ENCODE measurements around the gene TMPRSS3. TPM values are rescaled to one million over a fixed set of nuclear protein-coding genes. Genes with fewer than 3 reads are reported as not detected.

Gene TMPRSS3
- total RNA-seq, 4 donors from 2014 or later = not detected

GRCh38 chr21:42357307-42357706 lies 38.5 kb downstream of the TMPRSS3 start:
- 80 to 85% methylated on average over 3 of the region's 3 CpGs for WGBS, 2 donors
- H3K9me3 ChIP-seq = peaks cover 0 to 50% (median 0%) of the 10 kb centered on the region in 4 donors
- H3K4me1 ChIP-seq = no peaks in the 10 kb centered on the region
- no peaks in the 10 kb centered on the region for H3K27me3 ChIP-seq
- no peak for DNase-seq (ENCODE audit: low spot score in 2 of 2)
- H3K36me3 ChIP-seq = no peaks in the 10 kb centered on the region
- no peak overlapping the region for H3K27ac ChIP-seq
- H3K4me3 ChIP-seq = no peak overlapping the region
- TF ChIP-seq POLR2A (IDR thresholded peaks at IDR 0.05) = no peak
- TF ChIP-seq EP300 (IDR thresholded peaks at IDR 0.05) = no peak
- no peak for TF ChIP-seq CTCF (IDR thresholded peaks at IDR 0.05)

GRCh38 chr21:42356650-42357049 lies 39.2 kb downstream of the TMPRSS3 start:
- no peaks in the 10 kb centered on the region for H3K27me3 ChIP-seq
- H3K27ac ChIP-seq = no peak overlapping the region
- H3K36me3 ChIP-seq = no peaks in the 10 kb centered on the region
- no peak for TF ChIP-seq EP300 (IDR thresholded peaks at IDR 0.05)
- TF ChIP-seq CTCF (IDR thresholded peaks at IDR 0.05) = no peak
- TF ChIP-seq POLR2A (IDR thresholded peaks at IDR 0.05) = no peak
- no peak for DNase-seq (ENCODE audit: low spot score in 2 of 2)
- no peak overlapping the region for H3K4me3 ChIP-seq
- WGBS, 2 donors = 42 to 49% methylated on average over 6 of the region's 6 CpGs
- no peaks in the 10 kb centered on the region for H3K4me1 ChIP-seq
- peaks cover 0 to 50% (median 0%) of the 10 kb centered on the region in 4 donors for H3K9me3 ChIP-seq

GRCh38 chr21:42356046-42356445 lies 39.8 kb downstream of the TMPRSS3 start:
- Histone ChIP-seq H3K27me3 (no peaks in the 10 kb centered on the region), H3K4me3 (no peak overlapping the region), H3K27ac (no peak overlapping the region), H3K4me1 (no peaks in the 10 kb centered on the region), H3K36me3 (no peaks in the 10 kb centered on the region), H3K9me3 (peaks cover 0 to 50% (median 0%) of the 10 kb centered on the region in 4 donors)
- WGBS, 2 donors = 87 to 89% methylated on average over 2 of the region's 2 CpGs
- no peak for DNase-seq (ENCODE audit: low spot score in 2 of 2)
- TF ChIP-seq EP300 (IDR thresholded peaks at IDR 0.05) = no peak
- no peak for TF ChIP-seq CTCF (IDR thresholded peaks at IDR 0.05)
- TF ChIP-seq POLR2A (IDR thresholded peaks at IDR 0.05) = no peak

- H3K36me3 ChIP-seq = no peaks in the 10 kb centered on the region
- H3K9me3 ChIP-seq = peaks cover 0 to 42% (median 0%) of the 10 kb centered on the region in 4 donors
- no peak for DNase-seq (ENCODE audit: low spot score in 2 of 2)
Observed at GRCh38 chr21:42353623-42354022, 42.2 kb downstream of the TMPRSS3 start.

More at GRCh38 chr21:42353623-42354022, 42.2 kb downstream of the TMPRSS3 start:
- WGBS, 2 donors = 88 to 91% methylated on average over 5 of the region's 5 CpGs
- Histone ChIP-seq H3K27me3 (no peaks in the 10 kb centered on the region), H3K4me1 (no peaks in the 10 kb centered on the region), H3K27ac (no peak overlapping the region), H3K4me3 (no peak overlapping the region)
- TF ChIP-seq EP300 (IDR thresholded peaks at IDR 0.05) (no peak), POLR2A (IDR thresholded peaks at IDR 0.05) (no peak), CTCF (IDR thresholded peaks at IDR 0.05) (no peak)
